Adrenal gland (tissue), 5 donors: ENCODE measurements around the gene TNFAIP8.

Experiments
- POLR2A ChIP-seq, 2 donors: fragments of 450-650 bp; IDR thresholded peaks; one replicate each; pipeline ENCODE4 v1.6.1; 2017; ENCODE audit warnings: antibody characterized with exemption in 2 of 2, mild to moderate bottlenecking in 2 of 2, moderate library complexity in 1 of 2
- TF ChIP-seq, protein P1 (sequence below), 6 experiments: fragments of 450-650 bp in 4 of 6; fragments of 200-600 bp in 2 of 6; sonication (generic) in 1 of 6; IDR thresholded peaks; 1 replicate in 5 of 6; 2 replicates in 1 of 6; pipeline versions ENCODE4 v1.5.1 to v1.8.0; 2016 to 2021; ENCODE audit warnings: antibody characterized with exemption in 6 of 6, mild to moderate bottlenecking in 2 of 6, moderate library complexity in 1 of 6
- donor health status: DM: no; HTN: no; CAD: no.

DNA sequence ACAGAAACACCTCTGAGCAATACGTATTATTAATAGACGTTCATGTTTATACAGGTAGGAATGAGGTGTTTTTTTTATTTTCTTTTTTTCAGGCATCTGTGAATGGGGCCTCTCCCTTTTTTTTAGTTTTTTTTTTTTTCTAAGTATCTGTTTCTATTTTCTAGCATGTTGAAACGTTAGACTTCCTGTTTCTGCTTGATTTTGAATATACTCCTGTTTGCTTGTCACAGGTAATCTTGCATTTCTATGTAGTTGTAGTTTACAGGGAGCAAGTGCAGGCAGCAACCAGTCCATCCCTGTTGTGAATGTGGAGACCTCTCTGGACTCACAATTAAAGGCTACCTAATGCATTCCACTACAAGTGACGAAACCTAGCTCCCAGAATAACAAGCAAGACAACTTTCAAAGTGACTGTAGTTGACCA, 22.8 kb upstream of the TNFAIP8 start:
- TF ChIP-seq, protein P1, sequence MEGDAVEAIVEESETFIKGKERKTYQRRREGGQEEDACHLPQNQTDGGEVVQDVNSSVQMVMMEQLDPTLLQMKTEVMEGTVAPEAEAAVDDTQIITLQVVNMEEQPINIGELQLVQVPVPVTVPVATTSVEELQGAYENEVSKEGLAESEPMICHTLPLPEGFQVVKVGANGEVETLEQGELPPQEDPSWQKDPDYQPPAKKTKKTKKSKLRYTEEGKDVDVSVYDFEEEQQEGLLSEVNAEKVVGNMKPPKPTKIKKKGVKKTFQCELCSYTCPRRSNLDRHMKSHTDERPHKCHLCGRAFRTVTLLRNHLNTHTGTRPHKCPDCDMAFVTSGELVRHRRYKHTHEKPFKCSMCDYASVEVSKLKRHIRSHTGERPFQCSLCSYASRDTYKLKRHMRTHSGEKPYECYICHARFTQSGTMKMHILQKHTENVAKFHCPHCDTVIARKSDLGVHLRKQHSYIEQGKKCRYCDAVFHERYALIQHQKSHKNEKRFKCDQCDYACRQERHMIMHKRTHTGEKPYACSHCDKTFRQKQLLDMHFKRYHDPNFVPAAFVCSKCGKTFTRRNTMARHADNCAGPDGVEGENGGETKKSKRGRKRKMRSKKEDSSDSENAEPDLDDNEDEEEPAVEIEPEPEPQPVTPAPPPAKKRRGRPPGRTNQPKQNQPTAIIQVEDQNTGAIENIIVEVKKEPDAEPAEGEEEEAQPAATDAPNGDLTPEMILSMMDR (IDR thresholded peaks at IDR 0.05) = no peak
- TF ChIP-seq POLR2A (IDR thresholded peaks at IDR 0.05) = no peak
